ENCODE measurements around the gene COL4A2.

GRCh38 chr13:110431425-110432294 is 124.6 kb downstream of the COL4A2 start:
- TF ChIP-seq POLR2AphosphoS5 (IDR thresholded peaks at IDR 0.05; ENCODE audit: borderline replicate concordance, low read depth, low read length): no peak
- TF ChIP-seq EZH2 (IDR thresholded peaks at IDR 0.05): no peak
- no peak for TF ChIP-seq FOXP2 (optimal IDR thresholded peaks at IDR 0.05; ENCODE audit: control extremely low read depth, extremely low read length, insufficient read depth)
